IMR-90 (cell line): ENCODE results near the gene CTRL. TPM values are rescaled to one million over a fixed set of nuclear protein-coding genes. Genes with fewer than 3 reads are reported as not detected.

Source experiments
- ATAC-seq: fragments of 200-7000 bp; cut with Tn5 transposase; 2 replicates; pipeline ENCODE4 v1.9.1; 2020; ENCODE audit warnings: low read depth, mild to moderate bottlenecking, moderate library complexity
- BruUV-seq: library from RNA; stranded (reverse); fragments of 400-500 nt; replicated peaks from 2 replicates; lab custom pipeline; 2021; lab: Mats Ljungman, UMichigan
- CTCF ChIA-PET: fragments of 300-600 bp; formaldehyde crosslinking; extraction: SDS; loops from one replicate; lab custom pipeline; 2021; ENCODE audit warnings: antibody characterized with exemption; lab: Yijun Ruan, JAX
- POLR2A ChIA-PET: fragments of 300-600 bp; sonication (Branson Sonifier 250); formaldehyde crosslinking; loops from one replicate; lab custom pipeline; 2022; ENCODE audit warnings: antibody characterized with exemption; ENCODE audit not compliant: unreplicated experiment; lab: Charles Lee
- DNase-seq: peaks from one replicate; pipeline ENCODE4 v3.0.0; 2013
- H2AFZ ChIP-seq: replicated peaks from 2 replicates; pipeline ENCODE3; 2013; ENCODE audit warnings: low read length, mild to moderate bottlenecking; ENCODE audit not compliant: poor library complexity
- H2AK5ac ChIP-seq: 2 replicates; pipeline ENCODE4 v1.6.1; 2013; ENCODE audit warnings: low read depth, low read length, inconsistent platforms
- H2AK9ac ChIP-seq: replicated peaks from 2 replicates; pipeline ENCODE3; 2013; ENCODE audit warnings: mild to moderate bottlenecking, low read depth, low read length, moderate library complexity; ENCODE audit not compliant: poor library complexity
- H2BK120ac ChIP-seq: 2 replicates; pipeline ENCODE4 v1.6.1; 2013; ENCODE audit warnings: low read depth, low read length, inconsistent platforms
- H2BK15ac ChIP-seq: 3 replicates; pipeline ENCODE4 v1.6.1; 2013; ENCODE audit warnings: low read depth, low read length, inconsistent platforms
- H2BK20ac ChIP-seq: 2 replicates; pipeline ENCODE4 v1.6.1; 2013; ENCODE audit warnings: low read depth, mild to moderate bottlenecking, inconsistent platforms, low read length, moderate library complexity
- H2BK5ac ChIP-seq: 2 replicates; pipeline ENCODE4 v1.6.1; 2013; ENCODE audit warnings: mild to moderate bottlenecking, low read depth, low read length, inconsistent platforms; ENCODE audit not compliant: poor library complexity, severe bottlenecking
- H3K14ac ChIP-seq: replicated peaks from 2 replicates; pipeline ENCODE4 v1.6.1; 2013; ENCODE audit warnings: low read depth, low read length, inconsistent platforms
- H3K18ac ChIP-seq: 2 replicates; pipeline ENCODE4 v1.6.1; 2013; ENCODE audit warnings: low read depth, low read length, control low read depth
- H3K23ac ChIP-seq: 2 replicates; pipeline ENCODE4 v1.6.1; 2013; ENCODE audit warnings: low read depth, low read length, inconsistent platforms
- H3K27ac ChIP-seq: 2 replicates; pipeline ENCODE4 v1.5.1; 2013; ENCODE audit warnings: mild to moderate bottlenecking, control low read depth, low read length; ENCODE audit not compliant: insufficient read depth
- H3K27me3 ChIP-seq: 2 replicates; pipeline ENCODE4 v1.6.1; 2013; ENCODE audit warnings: low read length; ENCODE audit not compliant: control insufficient read depth, insufficient read depth
- H3K36me3 ChIP-seq: 2 replicates; pipeline ENCODE4 v1.6.1; 2013; ENCODE audit warnings: low read length, mixed read lengths; ENCODE audit not compliant: control insufficient read depth, insufficient read depth
- H3K4ac ChIP-seq: 2 replicates; pipeline ENCODE4 v1.6.1; 2013; ENCODE audit warnings: low read depth, low read length, inconsistent platforms
- H3K4me1 ChIP-seq: 2 replicates; pipeline ENCODE4 v1.6.1; 2013; ENCODE audit warnings: low read length, mixed read lengths; ENCODE audit not compliant: control insufficient read depth, insufficient read depth
- H3K4me2 ChIP-seq: 2 replicates; pipeline ENCODE4 v1.6.1; 2013; ENCODE audit warnings: low read depth, mild to moderate bottlenecking, control low read depth, low read length, moderate library complexity
- H3K4me3 ChIP-seq: 2 replicates; pipeline ENCODE4 v1.5.1; 2013; ENCODE audit warnings: low read depth, mild to moderate bottlenecking, control low read depth, low read length, moderate library complexity; ENCODE audit not compliant: insufficient read depth
- H3K56ac ChIP-seq: 2 replicates; pipeline ENCODE4 v1.6.1; 2013; ENCODE audit warnings: low read length, inconsistent platforms; ENCODE audit not compliant: insufficient read depth; ENCODE audit errors: extremely low read depth
- H3K79me1 ChIP-seq, 2 experiments: 2 replicates each; pipeline ENCODE4 v1.6.1; 2013; ENCODE audit warnings: low read length in 2 of 2, inconsistent platforms in 1 of 2, low read depth in 1 of 2
- H3K9ac ChIP-seq: 2 replicates; pipeline ENCODE4 v1.6.1; 2013; ENCODE audit warnings: low read depth, low read length, control low read depth
- H3K9me1 ChIP-seq: 2 replicates; pipeline ENCODE4 v1.6.1; 2013; ENCODE audit warnings: low read length, inconsistent platforms; ENCODE audit not compliant: insufficient read depth
- H3K9me3 ChIP-seq: 2 replicates; pipeline ENCODE4 v1.6.1; 2013; ENCODE audit warnings: low read length; ENCODE audit not compliant: control insufficient read depth, insufficient read depth
- H4K20me1 ChIP-seq: 2 replicates; pipeline ENCODE4 v1.6.1; 2013; ENCODE audit warnings: low read length, inconsistent platforms; ENCODE audit not compliant: insufficient read depth
- H4K5ac ChIP-seq: 2 replicates; pipeline ENCODE4 v1.6.1; 2013; ENCODE audit warnings: mild to moderate bottlenecking, low read depth, low read length, control low read depth
- H4K8ac ChIP-seq, 2 experiments: 2 replicates each; pipeline ENCODE4 v1.6.1; 2013; ENCODE audit warnings: low read depth in 2 of 2, low read length in 2 of 2, control low read depth in 1 of 2, inconsistent platforms in 1 of 2
- H4K91ac ChIP-seq: 2 replicates; pipeline ENCODE4 v1.6.1; 2013; ENCODE audit warnings: low read depth, low read length, inconsistent platforms; ENCODE audit not compliant: insufficient read depth
- CTCF ChIP-seq: conservative IDR thresholded peaks from 2 replicates; pipeline ENCODE4 v1.5.1; 2012; ENCODE audit warnings: mild to moderate bottlenecking, low read depth, low read length, improper control_type of control experiment
- MXI1 ChIP-seq: IDR thresholded peaks from 2 replicates; pipeline ENCODE4 v1.6.1; 2012; ENCODE audit warnings: low read depth, mild to moderate bottlenecking, low read length, moderate library complexity, borderline replicate concordance
- RAD21 ChIP-seq: IDR thresholded peaks from 2 replicates; pipeline ENCODE4 v1.6.1; 2012; ENCODE audit warnings: low read length, improper control_type of control experiment
- WGBS, 2 experiments: methylation state at CpG; one replicate each; pipeline versions ENCODE4 v1.1.5 to v1.1.7; 2013; ENCODE audit warnings: missing lambda C conversion rate in 2 of 2; ENCODE audit not compliant: insufficient read length in 1 of 2; ENCODE audit errors: extremely low coverage in 2 of 2; 5-methylcytosine and 5-hydroxymethylcytosine counted together
- dilution Hi-C: fragments of 300-500 bp; cut with HindIII; formaldehyde crosslinking; loops from one replicate; pipeline ENCODE4 v1.14.3; 2018; ENCODE audit warnings: low sequenced_read_pairs; ENCODE audit not compliant: unreplicated experiment
- in situ Hi-C: fragments of 300-500 bp; cut with MboI; formaldehyde crosslinking; loops from 3 replicates; pipeline ENCODE4 v1.14.3; 2019; ENCODE audit warnings: low sequenced_read_pairs, inconsistent platforms, mixed read lengths
- intact Hi-C: fragments of 100-400 bp; cut with micrococcal nuclease; formaldehyde crosslinking; loops from 2 replicates; pipeline ENCODE4 v1.10.0; 2022
- polyA plus RNA-seq, 3 experiments: library from polyadenylated mRNA; depleted of rRNA; stranded (reverse); fragments of >200 nt; gene quantifications; 2 replicates each; pipeline ENCODE4 v1.2.3, GENCODE V29; 2012; ENCODE audit warnings: low replicate concordance in 1 of 3
- total RNA-seq: library from RNA; depleted of rRNA; stranded (reverse); fragments of >200 nt; gene quantifications from 2 replicates; pipeline ENCODE4 v1.2.3, GENCODE V29; 2012

The CTRL gene
- total and polyA plus RNA-seq, 2 of the 4 experiments (the other 2 are of a cell fraction): 0.18 to 1.1 TPM

- peaks cover 34% of the 10 kb centered on the region for H3K4me1 ChIP-seq
- TF ChIP-seq MXI1: peak; percentile 18; the same call in 1 of the 2 replicates
- TF ChIP-seq RAD21: no peak
- no peak for TF ChIP-seq CTCF
- H3K9ac ChIP-seq: peak overlapping the region; percentile 100
Observed at GRCh38 chr16:67967958-67968399, 36.3 kb upstream of the CTRL start.

More at GRCh38 chr16:67967958-67968399, 36.3 kb upstream of the CTRL start:
- H3K27ac ChIP-seq: peak overlapping the region; percentile 99
- H4K8ac ChIP-seq: peak overlapping the region; percentile 90 to 96
- dilution Hi-C loops (no loop called here), intact Hi-C loops (loop anchor here (10.0 kb wide), 1 partner anchor 257 kb away; no protein-coding TSS in a partner anchor), in situ Hi-C loops (no loop called here)
- ATAC-seq (peak; percentile 48), DNase-seq (peak; percentile 25)
- H3K4me2 ChIP-seq: peak overlapping the region; percentile 93
- POLR2A ChIA-PET: no interaction called here
- peak overlapping the region; percentile 96 for H3K18ac ChIP-seq
- peak overlapping the region; percentile 95 for H4K91ac ChIP-seq
- 1% methylated on average over 40 of the region's 45 CpGs; no CpG with 5 or more reads in 1 of the 2 experiments for WGBS, 2 experiments
- peaks cover 16% of the 10 kb centered on the region for H3K36me3 ChIP-seq
- BruUV-seq: no TSS peak
- peaks cover 47% of the 10 kb centered on the region for H4K20me1 ChIP-seq
- H3K4ac ChIP-seq: peak overlapping the region; percentile 99
- H3K9me3 ChIP-seq: no peaks in the 10 kb centered on the region
- CTCF ChIA-PET: interaction anchor here (1.4 kb wide), 1 partner anchor 23 kb away, joined by 3 read pairs; no protein-coding TSS in a partner anchor
- no peak overlapping the region; the same call in 1 of the 2 replicates for H2BK20ac ChIP-seq
- peak overlapping the region; percentile 100 for H3K4me3 ChIP-seq
- H2AK5ac ChIP-seq: peak overlapping the region; percentile 99
- no peaks in the 10 kb centered on the region for H3K27me3 ChIP-seq
- peak overlapping the region; percentile 98 for H4K5ac ChIP-seq
- peak overlapping the region; percentile 92 for H2BK5ac ChIP-seq
- H2BK15ac ChIP-seq: 0 out of 3 replicates have a peak overlapping the region, but pooled peaks have one; percentile 50
- peak overlapping the region; percentile 81 for H2BK120ac ChIP-seq
- peak overlapping the region; percentile 90 for H2AFZ ChIP-seq
- peaks cover 37% of the 10 kb centered on the region for H3K9me1 ChIP-seq
- H3K56ac ChIP-seq: peak overlapping the region; percentile 85
- peak overlapping the region; percentile 100 for H2AK9ac ChIP-seq
- peak overlapping the region; percentile 95 for H3K14ac ChIP-seq
- peaks cover 19 to 53% of the 10 kb centered on the region in 2 experiments for H3K79me1 ChIP-seq
- peak overlapping the region; percentile 98 for H3K23ac ChIP-seq
